HG03469 (cell line): ENCODE data around the gene MPC2.

Experiments used
- ATAC-seq: cut with Tn5 transposase; IDR thresholded peaks from one replicate; pipeline ENCODE4 v1.9.1; 2021; ENCODE audit warnings: mild to moderate bottlenecking, moderate library complexity, moderate number of reproducible peaks; ENCODE audit not compliant: unreplicated experiment

Gene MPC2

DNA sequence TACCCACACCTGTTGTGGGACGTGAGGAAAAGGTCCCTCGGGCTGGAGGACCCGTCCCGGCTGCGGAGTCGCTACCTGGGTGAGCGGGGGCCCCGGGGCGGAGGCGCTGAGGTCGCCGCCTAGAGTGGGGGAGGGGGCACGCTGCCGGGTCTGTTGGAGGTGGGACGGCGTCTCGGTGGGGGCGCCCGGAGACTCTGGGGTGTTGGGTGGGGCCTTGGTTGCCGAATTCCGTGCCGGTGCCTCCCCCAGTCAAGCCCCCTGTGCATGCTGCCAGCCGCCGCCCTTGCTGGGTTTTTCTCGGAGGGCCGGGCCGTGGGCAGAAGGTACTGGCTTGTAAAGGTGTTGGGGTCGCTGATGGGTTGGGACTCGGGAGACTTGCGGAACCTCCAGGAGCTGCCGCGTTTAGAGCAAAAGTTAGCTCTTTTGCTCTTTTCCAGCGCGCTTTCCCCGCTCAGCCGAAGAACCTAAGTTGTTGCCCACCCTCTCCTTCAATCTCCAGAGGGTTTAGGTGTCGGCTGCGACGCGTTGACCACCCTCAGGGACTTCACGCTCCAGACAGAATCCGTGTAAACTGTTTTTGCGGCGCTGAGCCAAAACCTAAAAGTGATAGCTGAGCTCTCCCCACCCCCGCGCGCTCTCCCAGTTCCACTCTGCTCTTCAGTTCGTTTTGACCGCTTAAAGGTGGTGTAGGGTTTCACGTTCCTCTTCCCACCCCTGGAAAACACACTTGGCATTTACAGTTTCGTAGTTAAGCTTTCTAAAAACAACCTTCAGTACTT lies at the start of gene MPC2:
TSS of gene MPC2 (minus strand) at position 143 of the 779 bp plus-strand sequence. CDS start 1,231 bp downstream, outside the sequence.
- ATAC-seq = no peak

DNA sequence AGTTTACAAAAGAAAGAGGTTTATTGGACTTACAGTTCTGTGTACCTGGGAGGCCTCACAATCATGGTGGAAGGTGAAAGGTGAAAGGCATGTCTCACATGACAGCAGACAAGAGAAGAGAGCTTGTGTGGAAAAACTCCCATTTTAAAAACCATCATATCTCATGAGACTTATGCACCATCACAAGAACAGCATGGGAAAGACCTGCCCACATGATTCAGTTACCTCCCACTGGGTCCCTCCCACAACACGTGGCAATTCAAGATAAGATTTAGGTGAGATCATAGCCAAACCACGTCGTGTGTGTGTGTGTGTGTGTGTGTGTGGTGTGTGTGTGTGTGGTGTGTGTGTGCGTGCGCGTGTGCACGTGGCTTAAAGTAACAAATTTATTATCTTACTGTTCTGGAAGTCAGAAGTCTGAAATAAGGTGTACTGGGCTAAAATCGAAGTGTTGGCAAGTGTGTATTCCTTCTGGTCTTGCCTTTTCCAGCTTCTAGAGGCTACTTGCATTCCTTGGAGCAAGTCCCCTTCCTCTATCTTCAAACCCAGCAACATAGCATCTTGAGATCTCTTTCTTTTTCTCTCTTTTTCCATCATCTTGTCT lies 48.1 kb upstream of the MPC2 start:
- ATAC-seq = no peak

DNA sequence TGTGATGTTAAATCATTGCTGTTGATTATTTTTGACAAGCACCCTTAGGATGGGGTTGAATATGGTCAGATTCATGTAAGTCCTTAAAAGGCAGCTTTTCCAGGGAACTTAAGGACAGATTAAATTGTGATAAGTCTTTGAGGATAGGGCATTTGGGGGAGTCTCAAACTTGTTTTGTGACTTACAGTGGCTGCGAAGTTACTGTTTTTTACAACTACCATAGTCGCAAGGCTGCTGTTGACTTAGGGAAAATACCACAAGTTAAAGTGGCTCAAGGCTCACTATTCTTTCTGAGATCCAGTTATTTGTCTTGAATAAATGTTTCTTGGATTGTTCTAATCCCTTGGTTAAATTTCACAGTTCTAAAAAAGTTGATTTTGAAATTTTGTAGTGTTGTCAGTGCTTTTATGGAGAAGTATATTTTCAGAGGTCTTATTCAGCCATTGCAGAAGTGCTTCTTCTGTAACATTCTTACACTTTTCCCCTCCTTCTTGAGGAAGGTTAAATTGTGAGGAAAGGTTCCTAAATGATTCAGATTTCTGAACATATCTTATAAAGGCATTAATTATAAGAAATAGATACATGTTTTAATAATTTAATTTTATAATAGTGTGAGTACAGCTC lies 47.0 kb upstream of the MPC2 start:
- ATAC-seq = no peak

DNA sequence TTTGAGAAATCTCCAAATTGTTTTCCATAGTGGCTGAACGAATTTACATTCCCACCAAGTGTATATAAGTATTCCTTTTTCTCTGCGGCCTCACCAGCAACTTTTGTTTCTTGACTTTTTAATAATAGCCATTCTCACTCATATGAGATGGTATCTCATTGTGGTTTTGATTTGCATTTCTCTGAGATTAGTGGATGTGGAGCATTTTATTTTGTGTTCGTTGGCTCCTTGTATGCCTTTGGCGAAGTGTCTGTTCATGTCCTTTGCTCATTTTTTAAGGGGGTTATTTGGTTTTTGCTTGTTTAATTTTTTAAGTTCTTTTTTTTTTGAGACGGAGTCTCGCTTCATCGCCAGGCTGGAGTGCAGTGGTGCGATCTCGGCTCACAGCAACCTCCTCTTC lies 45.1 kb upstream of the MPC2 start:
- no peak for ATAC-seq

DNA sequence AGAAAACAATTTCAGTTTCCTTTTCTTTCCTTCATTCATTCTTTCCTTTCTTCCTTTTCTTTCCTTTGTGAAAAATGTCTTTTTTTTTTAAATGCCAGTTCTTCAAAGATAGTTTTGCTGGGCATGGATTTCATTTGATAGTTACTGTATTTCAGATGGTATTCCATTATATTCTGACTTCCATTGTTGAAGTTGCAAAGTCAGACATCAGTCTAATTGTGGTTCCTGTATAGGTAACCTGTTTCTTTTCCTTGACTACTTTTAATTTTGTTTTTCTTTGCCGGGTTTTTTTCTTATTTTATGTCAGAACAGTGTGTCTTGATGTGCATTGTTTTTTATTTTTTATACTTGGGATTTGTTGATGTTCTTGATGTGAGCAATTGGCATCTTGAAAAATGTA lies 40.4 kb upstream of the MPC2 start:
- ATAC-seq = no peak

DNA sequence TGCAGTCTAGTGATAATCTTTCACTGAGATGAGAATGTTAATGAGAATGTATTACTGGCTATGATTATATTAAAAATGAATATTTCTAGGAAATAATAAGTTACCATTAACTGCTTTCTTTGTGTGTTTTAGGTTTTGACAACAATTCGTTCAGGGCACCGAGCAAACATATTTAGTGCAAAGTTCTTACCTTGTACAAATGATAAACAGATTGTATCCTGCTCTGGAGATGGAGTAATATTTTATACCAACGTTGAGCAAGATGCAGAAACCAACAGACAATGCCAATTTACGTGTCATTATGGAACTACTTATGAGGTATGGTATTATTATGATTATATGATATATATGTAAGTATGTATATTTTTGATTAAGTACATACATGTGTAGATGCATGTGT lies 37.8 kb upstream of the MPC2 start:
- ATAC-seq = no peak

DNA sequence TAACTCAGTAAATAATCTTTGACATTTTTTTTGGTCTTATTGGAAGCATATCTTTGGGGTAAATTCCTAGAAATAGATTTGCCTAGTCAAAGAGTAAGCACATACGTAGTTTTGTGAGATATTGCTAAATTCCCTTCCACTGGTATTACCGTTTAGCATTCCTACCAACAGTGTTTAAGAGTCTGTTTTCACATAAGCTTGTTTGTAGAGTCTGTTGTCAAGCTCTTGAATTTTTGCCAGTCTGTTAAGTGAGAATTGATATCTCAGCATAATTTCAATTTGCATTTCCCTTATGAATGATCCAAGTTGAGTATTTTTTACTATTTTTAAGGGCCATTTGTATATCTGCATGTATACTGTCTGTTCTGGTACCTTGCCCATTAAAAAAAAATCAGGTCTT lies 37.0 kb upstream of the MPC2 start:
- ATAC-seq = no peak

DNA sequence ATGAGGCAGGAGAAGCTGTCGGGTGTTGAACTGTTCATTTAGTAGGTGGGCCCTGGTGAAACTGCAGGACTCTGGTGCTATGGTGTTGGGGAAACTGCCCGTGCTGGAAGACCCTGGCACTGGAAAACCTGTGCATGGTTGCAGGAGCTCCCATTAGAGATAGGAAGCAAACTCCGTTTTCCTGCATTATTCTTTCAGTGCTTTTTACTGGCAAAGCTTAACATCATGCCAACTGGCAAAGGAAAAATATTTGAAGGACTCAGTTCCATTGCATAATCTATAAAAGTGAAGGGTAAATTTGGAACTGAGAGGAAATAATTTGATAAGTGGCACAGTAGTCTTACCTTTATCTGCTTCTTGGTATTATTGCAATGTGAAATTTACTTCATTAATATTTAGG lies 31.7 kb upstream of the MPC2 start:
- no peak for ATAC-seq

DNA sequence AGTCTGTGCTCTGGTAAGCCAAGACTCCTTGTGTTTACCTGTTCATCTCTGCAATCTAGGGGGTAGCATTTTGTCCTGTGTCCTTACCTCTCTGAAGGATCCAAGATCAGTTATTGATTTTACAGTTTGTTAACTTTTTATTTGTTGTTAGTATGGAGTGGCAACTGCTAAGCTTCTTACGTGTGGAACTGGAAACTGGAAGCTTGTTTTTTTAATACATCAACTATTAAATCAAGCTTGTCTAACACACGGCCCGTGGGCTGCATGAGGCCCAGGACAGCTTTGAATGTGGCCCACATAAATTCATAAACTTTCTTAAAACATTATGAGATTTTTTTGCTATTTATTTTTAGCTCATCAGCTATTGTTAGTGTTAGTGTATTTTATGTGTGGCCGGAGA lies 29.2 kb upstream of the MPC2 start:
- no peak for ATAC-seq

DNA sequence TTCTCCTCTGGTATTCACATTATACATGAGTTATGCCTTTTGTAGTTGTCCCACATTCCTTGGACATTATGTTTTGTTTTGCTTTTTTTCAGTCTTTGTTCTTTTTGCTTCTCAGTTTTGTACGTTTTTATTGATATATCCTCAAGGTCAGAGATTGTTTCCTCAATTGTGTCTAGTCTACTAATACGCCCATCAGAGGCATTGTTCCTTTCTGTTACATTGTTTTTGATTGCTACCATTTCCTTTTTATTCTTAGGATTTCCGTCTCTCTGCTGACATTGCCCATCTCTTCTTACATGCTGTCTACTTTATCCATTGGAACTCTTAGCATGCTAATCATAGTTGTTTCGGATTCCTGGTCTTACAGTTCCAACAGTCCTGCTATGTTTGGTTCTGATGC lies 27.8 kb upstream of the MPC2 start:
- no peak for ATAC-seq

DNA sequence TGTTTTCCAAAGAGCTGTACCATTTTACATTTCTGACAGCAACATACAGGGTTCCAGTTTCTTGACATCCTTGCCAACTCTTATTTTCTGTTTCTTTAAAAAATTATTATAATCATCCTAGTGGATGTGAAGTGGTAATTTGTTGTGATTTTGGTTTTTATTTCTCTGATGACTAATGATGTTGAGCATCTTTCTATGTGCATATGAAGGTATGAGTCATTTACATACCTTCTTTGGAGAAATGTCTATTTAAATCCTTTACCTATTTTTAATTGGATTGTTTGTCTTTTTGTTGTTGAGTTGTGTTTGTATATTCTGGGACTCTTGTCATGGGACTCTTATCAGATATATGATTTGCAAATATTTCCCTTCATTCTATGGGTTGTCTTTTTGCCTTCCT lies 20.8 kb upstream of the MPC2 start:
- no peak for ATAC-seq

DNA sequence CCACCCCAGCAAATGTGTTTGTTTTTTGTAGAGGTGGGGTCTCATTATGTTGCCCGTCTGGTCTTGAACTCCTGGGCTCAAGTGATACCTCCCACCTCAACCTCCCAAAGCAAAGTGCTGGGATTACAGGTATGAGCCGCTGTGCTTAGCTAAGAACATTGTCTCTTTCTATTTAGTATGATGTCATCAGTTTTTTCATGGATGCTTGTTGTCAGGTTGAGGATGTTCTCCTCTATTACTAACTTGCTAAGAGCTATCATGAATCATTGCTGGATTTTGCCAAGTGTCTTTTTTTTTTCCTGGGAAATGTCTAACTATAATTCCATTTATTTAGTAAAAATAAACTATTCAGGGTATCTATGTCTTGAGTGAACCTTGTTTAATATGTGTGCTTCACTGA lies 19.0 kb upstream of the MPC2 start:
- no peak for ATAC-seq

DNA sequence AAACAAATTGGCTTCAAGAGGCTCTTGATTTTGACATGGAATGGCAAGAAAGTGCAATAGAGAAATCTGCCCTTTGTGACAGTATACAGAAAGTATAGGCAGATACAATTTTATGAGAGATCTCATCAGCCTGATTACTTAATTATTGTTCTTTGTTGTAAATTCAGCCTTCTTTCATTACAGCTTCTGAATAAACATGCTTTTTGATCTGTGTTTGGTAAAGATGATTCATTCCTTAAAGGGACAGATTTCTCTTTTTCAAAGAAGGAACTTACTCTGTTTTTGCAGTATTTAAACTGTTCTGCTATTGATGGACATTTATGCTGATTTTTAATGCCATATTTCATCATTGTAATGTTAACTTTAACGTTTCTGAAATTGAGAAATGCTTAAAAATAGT lies 13.7 kb upstream of the MPC2 start:
- no peak for ATAC-seq

DNA sequence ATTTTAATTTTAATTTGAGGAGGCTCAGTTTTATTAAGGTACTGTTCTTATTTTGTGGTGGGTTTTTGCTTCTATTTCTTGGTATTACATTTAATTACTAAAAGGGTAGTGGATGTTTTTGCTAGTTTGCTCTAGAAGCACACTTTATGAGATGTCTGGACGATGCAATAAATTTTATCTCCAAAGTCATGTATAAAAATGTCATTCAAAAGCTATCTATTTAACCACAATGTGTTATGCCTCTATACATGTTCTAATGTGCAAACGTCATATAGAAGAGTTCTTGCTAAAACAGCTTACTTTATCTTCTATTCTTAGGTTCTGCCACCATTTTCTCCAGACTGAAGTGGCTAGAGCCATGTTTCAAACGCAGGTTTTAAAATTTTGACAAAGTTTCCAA lies 12.9 kb upstream of the MPC2 start:
- no peak for ATAC-seq

DNA sequence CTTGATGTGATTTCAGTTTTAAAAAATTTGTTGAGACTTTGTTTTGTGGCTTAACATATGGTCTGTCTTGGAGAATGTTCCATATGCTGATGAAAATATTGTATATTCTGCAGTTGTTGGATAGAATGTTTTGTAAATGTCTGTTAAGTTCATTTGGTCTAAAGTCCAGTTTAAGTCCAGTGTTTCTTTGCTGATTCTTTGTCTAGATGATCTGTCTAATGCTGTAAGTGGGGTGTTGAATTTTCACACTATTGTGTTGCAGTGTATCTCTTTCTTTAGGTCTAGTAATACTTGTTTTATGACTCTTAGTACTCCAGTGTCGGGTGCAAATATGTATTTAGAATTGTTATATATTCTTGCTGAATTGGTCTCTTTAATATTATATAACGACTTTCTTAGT lies 10.9 kb upstream of the MPC2 start:
- no peak for ATAC-seq

DNA sequence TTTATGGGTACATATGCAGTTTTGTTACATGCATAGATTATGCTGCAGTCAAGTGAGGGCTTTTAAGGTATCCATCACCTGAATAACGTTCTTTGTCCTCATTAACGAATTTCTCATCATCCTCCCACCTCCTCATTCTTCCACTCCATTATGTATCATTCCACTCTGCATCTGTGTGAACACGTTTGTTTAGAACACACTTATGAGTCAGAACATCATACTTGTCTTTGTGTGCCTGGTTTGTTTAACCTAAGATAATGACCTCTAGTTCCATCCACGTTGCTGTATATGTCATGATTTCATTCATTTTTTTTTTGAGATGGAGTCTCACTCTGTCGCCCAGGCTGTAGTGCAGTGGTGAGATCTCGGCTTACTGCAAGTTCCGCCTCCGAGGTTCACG lies 6.7 kb upstream of the MPC2 start:
- ATAC-seq = no peak

DNA sequence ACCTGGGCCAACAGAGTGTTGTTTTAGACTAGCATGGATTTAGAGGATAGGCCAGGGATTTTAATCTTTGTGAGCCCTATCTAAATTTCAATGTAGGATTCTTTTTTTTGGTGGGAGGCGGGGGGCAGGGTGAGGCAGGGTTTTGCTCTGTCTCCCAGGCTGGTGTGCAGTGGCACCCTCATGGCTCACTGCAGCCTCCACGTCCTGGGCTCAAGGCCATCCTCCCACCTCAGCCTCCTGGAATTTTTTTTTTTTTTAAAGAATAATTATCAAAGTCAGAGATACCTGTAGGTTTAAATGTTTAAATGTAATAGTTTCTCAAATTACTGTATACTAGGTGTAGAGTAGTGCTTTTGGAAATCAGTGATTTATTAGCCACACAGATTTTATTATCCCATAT lies 3.4 kb upstream of the MPC2 start:
- no peak for ATAC-seq

DNA sequence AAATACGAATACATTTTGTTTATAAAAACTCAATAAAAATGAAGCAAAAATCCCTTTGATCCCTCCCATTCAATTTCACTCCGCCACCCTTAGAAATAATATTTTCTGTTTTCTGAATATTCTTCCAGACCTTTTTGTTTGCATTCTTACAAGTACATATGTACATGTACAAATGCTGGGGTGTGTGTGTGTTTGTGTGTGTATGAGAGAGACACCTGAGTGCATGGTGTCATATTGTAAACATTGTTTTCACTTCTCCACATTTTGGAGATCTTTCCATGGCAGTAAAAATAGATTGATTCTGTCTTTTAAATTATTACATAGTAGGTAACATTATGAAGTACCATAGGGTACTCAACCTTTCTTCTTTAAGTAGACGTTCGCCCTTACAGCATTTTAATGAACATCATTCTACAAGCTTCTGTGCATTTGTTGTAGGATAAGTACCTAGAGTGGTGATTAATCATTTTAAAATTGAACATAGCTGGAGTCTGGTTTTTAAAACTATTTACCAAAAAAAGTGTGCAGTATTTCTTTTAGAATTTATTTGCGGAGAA lies 1.3 kb upstream of the MPC2 start:
- ATAC-seq = no peak

DNA sequence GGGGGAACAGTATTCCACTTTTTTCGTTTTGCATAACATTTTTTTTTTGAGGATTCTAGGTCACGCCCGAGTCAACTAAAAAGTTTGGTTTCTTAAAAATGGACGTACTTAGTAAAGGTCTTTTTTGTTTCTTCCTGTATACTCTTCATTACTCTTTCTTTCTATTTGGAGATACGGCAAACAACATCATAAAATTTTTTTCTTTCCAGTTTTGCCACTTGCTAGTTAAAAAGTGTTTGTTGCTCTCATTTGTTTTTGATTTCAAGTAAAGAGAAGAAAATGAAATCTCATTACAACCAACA lies 788 bp upstream of the MPC2 start:
- ATAC-seq = no peak

DNA sequence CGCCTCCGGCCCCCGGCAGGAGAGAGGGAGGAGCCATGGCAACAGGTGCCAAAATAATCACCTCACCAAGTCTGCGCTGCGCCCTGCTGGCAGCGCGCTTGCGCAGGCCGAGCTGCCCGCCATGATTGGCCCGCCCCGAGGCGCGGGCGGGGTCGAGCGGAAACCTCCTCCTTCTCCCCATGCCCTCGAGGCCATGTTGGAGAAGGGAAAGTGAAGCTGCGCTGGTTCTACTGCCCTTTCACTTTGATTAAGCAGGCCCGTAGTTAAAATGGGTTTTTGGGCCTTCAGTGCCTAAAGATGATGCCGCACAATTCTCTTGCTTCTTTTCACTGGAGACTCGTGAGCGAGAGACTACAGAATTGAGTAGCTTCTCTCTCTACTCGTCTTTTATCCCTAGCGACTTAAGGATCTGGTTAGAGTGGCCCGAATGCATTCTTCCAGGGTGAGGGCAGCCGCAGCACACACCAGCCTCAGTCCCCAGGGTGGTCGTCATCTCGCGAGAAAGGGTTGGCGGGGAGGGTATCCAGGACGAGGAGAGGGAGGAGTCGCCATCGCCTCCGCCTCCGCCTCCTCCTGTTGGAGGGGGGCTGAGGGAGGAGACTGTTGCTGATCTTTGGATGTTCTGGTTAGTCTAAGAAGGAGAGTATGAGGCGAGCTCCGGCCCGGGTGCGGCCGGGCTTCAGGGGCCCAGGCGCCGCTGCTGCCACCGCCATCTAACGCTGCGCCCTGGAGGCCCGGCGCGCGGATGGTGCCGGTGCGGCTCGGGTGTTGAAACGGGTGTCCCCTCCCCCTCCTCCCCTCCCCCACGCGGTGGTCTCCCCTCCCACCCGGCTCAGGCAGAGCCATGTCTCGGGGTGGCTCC lies 573 bp downstream of the MPC2 start, which contains the start of gene DCAF6:
TSS of gene DCAF6 (plus strand) at position 616 of the 862 bp plus-strand sequence. CDS start at position 845, 229 bp downstream.
- peak; percentile 73 for ATAC-seq
